ENCODE data around the gene UAP1L1.

- TF ChIP-seq, protein P1, sequence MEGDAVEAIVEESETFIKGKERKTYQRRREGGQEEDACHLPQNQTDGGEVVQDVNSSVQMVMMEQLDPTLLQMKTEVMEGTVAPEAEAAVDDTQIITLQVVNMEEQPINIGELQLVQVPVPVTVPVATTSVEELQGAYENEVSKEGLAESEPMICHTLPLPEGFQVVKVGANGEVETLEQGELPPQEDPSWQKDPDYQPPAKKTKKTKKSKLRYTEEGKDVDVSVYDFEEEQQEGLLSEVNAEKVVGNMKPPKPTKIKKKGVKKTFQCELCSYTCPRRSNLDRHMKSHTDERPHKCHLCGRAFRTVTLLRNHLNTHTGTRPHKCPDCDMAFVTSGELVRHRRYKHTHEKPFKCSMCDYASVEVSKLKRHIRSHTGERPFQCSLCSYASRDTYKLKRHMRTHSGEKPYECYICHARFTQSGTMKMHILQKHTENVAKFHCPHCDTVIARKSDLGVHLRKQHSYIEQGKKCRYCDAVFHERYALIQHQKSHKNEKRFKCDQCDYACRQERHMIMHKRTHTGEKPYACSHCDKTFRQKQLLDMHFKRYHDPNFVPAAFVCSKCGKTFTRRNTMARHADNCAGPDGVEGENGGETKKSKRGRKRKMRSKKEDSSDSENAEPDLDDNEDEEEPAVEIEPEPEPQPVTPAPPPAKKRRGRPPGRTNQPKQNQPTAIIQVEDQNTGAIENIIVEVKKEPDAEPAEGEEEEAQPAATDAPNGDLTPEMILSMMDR (IDR thresholded peaks at IDR 0.05), result no peak
- TF ChIP-seq EP300 (IDR thresholded peaks at IDR 0.05), result no peak
- TF ChIP-seq POLR2AphosphoS5 (IDR thresholded peaks at IDR 0.05), result no peak
- no peak for TF ChIP-seq POLR2A (IDR thresholded peaks at IDR 0.05; ENCODE audit: low read depth)
Observed at GRCh38 chr9:137115394-137116026, 38.2 kb downstream of the UAP1L1 start.

Measured in esophagus muscularis mucosa (tissue), 4 donors.